GM19239 (cell line): ENCODE results near the gene SHH.

Experiments
- DNase-seq: peaks from one replicate; pipeline ENCODE4 v3.0.0; 2011; ENCODE audit warnings: low spot score; ENCODE audit not compliant: insufficient read length
- FAIRE-seq: peaks from 2 replicates; lab custom pipeline; 2011; peaks lifted over from hg19 to GRCh38; lab: Jason Lieb, UNC

The SHH gene

DNA sequence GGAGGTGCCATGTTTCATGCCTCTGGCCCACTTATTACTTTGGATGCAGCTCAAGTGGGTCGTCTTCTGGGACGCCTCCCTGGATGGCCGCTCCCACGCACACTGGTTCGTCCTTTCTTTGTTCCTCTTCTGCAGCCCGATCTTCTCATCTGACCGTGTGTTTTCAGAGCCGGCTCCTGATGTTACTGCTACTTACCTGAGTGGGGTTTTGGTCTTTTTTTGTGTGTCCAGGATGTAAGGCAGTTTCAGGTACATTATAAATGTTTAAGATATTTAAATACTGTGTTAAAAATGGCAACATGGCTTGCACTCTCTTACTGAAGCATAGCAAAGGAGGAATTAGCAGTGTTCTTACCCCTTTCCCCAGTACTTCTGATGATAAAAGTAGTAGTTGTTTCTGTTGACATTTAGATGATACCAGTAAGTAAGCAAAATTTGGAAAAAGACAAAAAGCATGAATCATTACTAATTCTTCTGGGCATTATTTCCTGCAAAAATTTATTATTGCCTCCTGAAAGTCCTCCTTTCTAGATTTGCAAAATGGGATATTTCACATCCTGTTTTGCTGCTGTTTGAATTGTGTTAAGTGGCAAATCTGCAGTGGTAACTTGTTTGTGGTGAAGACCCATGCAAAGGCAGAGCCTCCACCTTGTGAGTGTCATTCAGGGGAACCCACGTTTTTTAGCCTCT lies 59.4 kb downstream of the SHH start:
- FAIRE-seq (peak; percentile 95), DNase-seq (no peak)

DNA sequence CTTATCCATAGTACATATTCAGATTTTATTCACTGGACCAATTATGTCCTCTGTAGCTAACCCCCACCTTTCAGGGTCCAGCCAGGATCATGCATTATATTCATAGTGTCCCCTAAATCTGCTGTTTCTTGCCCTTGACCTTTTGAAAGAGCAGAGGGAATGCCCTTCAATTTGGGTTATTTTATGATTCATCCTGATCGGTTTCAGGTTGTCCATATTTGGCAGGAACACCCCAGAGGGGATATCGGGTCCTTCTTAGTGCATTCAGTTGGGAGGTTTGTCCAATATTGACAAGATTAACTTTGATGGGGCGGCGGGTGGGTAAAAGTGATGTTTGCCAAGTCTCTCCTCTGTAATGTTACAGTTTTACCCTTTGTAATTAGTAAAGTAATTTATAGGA lies 60.9 kb downstream of the SHH start:
- DNase-seq = no peak
- no peak for FAIRE-seq

DNA sequence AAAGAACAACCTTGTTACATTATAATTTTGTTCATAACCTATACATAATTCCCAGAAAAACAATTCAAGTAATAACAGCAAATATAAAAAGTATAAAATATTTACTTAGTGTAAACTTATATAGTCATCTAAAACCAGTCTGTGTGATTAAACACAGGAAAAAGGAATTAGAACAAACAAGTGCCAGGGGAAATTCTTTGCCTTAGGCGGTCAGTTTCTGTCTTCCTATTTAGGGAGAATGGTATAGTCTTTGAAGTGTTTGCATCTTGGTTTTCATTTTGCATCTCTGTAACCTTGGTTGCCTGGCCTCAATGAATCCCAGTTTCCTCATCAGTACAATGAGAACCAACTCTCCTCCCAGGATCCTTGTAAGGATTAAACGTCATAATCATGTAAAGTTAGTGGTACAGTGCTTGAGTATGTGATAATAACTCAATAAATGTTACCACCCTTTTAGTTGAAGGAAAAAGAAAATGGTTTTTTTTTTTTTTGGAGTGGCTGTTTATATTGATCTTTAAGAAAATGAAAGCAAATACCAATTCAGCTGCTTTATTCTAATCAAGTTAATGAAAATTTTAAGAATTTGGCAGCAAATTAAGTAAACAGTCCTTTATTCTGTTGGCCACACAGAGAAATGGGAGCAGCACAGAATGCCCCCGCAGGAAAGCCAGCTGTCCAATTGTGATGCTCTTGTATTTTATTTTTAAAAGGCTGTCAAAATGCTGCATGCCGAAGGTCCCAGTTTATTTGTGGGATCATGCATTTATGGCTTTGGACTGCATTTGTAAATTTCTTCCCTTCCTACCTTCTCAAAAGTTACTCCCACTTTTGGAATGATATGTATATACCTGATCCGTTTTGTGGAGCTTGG lies 61.8 kb downstream of the SHH start:
- FAIRE-seq = peak; percentile 68

More for the DNA sequence above, 61.8 kb downstream of the SHH start:
- DNase-seq = no peak
